ENCODE results near the gene FAXC.
"Not testable (repeated sequence)": the region's sequence is repeated elsewhere in the genome, so short reads cannot be mapped to it uniquely, and the experiment has no call there.

Gene FAXC

DNA sequence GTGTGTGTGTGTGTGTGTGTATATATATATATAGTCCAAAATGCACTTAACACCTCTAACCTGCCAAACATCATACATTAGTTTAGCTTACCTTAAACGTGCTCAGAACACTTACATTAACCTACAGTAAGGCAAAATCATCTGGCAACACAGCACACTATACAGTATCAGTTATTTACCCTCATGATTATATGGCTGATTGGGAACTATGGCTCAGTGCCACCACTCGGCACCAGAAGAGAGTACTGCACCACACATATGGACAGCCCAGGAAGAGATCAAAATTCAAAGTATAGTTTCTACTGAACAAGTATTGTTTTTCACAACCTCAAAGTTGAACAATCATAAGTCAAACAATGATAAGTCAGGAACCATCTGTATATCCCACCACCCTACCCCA lies 59.8 kb downstream of the FAXC start:
- in situ Hi-C loops (cut with MboI; ENCODE audit: low sequenced_read_pairs), result no loop called here

DNA sequence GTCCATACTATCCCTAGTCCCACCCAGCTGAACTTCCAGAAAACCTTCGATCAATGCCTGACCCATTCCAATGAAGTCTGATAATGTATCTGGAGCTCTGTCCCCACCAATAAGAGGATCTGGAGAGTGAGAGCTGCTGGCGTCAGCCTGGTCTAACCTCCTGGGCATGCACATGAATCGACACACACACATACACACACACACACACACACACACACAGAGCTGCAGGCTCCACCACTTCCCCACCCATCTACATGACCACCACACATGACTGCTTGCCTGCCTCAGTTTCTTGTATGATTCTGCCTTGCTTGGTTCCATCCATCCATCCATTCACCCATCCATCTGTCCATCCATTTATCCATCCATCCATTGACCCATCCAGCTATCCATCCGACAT lies 60.8 kb downstream of the FAXC start:
- in situ Hi-C loops (cut with MboI; ENCODE audit: low sequenced_read_pairs), result no loop called here

DNA sequence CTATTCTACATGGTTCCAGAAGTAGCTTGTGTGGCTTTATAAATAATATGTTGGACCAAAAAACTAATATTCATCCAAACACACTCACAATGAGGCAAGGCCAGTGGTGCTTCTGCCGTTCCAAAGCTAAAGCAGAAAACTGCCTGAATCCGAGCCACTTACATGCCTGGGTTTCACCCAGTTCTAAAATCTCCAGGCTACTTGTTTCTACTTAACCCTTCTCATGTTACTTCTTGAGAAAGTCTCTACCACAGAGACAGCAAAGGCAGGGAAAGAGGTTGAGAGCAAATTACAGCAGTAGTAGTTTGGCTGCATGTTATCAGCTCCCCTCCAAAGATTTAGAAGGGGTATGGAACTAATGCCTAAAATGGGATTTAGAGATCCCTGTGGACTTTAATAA lies 62.0 kb downstream of the FAXC start:
- in situ Hi-C loops (cut with MboI; ENCODE audit: low sequenced_read_pairs), result no loop called here

DNA sequence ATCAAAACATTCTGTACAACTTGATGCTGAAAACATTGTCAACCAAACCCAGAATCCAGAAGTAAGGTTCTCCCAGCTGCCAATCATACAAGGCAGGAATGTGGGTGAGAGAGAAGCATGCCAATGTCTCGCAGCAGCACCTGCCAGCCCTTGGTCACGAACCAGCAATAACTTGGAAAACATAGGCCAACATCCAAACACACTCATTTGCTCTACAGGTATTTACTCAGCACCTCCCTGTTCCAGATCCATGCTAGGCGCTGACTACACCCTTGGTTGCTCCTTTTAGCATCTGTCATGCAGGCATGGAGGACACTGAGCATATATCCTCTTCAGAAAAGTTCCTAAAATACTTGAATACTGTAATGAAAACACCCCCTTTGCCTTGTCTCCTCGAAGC lies 63.6 kb downstream of the FAXC start:
- in situ Hi-C loops (cut with MboI; ENCODE audit: low sequenced_read_pairs), result no loop called here

GRCh38 chr6:99282479-99283062 lies 66.9 kb downstream of the FAXC start:
- in situ Hi-C loops (cut with MboI; ENCODE audit: low sequenced_read_pairs), result no loop called here

GRCh38 chr6:99276747-99277146 lies 72.7 kb downstream of the FAXC start:
- in situ Hi-C loops (cut with MboI; ENCODE audit: low sequenced_read_pairs), result no loop called here

DNA sequence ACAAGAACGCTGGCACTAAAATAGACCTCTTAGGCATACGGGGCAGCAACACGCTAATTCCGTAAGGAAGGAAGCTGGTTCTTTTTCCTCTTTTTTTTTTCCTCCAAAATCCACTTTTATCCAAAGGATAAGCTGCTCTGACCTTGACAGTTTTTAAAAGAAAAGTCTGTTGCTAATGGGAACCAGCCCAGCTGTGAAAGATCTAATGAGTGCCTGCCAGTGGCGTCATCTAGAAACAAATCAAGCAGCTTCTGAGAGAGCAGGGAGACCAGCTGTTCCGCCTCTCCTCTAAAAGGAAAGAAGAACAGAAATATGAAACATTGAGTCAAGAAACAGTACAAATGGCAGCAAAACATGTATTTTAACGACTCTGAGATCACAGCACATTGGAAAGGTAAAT lies 78.6 kb downstream of the FAXC start:
- in situ Hi-C loops (cut with MboI; ENCODE audit: low sequenced_read_pairs), result no loop called here

GRCh38 chr6:99270030-99270429 lies 79.4 kb downstream of the FAXC start:
- in situ Hi-C loops (cut with MboI; ENCODE audit: low sequenced_read_pairs), result no loop called here

DNA sequence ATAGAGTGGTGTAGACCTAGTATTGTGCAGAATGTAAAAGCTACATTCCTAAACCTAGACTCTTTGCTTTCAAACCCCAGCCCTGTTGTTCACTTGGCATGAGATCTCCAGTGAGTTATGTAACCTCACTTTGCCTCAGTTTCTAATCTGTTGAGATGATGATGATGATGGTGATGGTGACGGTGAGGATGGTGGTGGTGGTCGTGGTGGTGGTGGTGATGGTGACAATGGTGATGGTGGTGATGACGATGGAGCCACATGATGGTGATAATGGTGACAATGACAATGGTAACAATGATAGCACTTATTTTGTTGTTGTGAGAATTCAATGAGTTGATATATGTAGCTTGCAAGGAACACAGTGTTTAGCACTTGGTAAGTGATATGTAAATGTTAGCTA lies 80.3 kb downstream of the FAXC start:
- in situ Hi-C loops (cut with MboI; ENCODE audit: low sequenced_read_pairs), result no loop called here

DNA sequence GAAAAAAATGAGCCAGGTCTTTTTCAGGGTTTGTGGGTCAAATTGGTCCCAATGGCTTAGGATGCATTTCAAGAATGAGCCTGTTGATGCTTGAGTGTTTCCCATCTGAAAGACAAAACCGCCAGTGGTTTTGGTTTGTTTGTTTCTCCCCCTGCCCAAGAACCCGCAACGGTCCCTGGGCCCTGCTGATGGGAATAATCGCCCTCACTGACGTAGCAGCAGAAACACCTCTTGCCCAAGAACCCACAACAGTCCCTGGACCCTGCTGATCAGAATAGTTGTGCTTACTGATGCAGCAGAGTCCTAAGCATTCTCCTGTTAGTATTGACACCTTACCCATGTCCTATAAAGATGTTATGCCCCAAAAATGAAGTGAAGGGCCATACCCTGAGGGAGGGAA lies 82.5 kb downstream of the FAXC start:
- in situ Hi-C loops (cut with MboI; ENCODE audit: low sequenced_read_pairs), result not testable (repeated sequence)

GRCh38 chr6:99265447-99265846 lies 84.0 kb downstream of the FAXC start:
- in situ Hi-C loops (cut with MboI; ENCODE audit: low sequenced_read_pairs), result not testable (repeated sequence)

- in situ Hi-C loops (cut with MboI; ENCODE audit: low sequenced_read_pairs), result no loop called here
Observed at GRCh38 chr6:99254616-99255550, 94.6 kb downstream of the FAXC start.

GRCh38 chr6:99253271-99253670 lies 96.2 kb downstream of the FAXC start:
- in situ Hi-C loops (cut with MboI; ENCODE audit: low sequenced_read_pairs), result no loop called here

GRCh38 chr6:99252421-99252820 lies 97.1 kb downstream of the FAXC start:
- in situ Hi-C loops (cut with MboI; ENCODE audit: low sequenced_read_pairs), result no loop called here

GRCh38 chr6:99250476-99250875 lies 99.0 kb downstream of the FAXC start:
- in situ Hi-C loops (cut with MboI; ENCODE audit: low sequenced_read_pairs), result no loop called here

- in situ Hi-C loops (cut with MboI; ENCODE audit: low sequenced_read_pairs), result no loop called here
Observed at GRCh38 chr6:99246602-99247001, 102.9 kb downstream of the FAXC start.

DNA sequence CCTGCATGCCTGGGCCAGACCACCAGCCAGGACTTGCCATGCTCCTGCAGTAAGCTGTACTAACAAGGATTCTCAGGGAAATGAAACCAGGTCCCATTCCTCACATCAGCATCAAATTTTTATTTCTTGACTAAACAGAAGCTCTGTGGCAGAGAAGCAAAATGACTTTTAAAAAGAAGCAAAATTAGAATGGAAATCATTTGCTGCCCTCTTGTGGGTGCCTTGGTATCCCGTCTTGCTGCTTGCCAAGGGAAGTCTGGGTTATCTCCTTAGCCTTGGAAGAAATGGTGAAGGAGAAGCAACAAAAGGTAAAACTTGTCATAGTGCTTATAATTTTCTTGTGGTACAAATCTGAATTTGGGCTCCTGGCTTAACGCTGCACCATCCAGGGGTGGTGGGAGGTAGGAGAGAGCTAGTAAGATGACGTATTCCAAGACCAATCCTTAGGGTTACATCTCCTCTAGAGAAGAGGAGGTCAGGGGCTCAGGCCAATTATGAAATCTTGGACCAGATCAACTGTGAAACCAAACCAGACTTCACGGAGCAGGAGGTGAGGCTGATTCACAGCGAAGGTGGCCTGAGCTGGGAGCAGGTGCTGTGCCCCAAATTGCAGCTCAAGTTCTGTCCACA lies 107.5 kb downstream of the FAXC start:
- in situ Hi-C loops (cut with MboI; ENCODE audit: low sequenced_read_pairs), result no loop called here

GRCh38 chr6:99236010-99236409 lies 113.5 kb downstream of the FAXC start:
- in situ Hi-C loops (cut with MboI; ENCODE audit: low sequenced_read_pairs), result no loop called here

- in situ Hi-C loops (cut with MboI; ENCODE audit: low sequenced_read_pairs), result no loop called here
Observed at GRCh38 chr6:99233219-99233618, 116.3 kb downstream of the FAXC start.

GRCh38 chr6:99232056-99232455 lies 117.4 kb downstream of the FAXC start:
- in situ Hi-C loops (cut with MboI; ENCODE audit: low sequenced_read_pairs), result no loop called here

DNA sequence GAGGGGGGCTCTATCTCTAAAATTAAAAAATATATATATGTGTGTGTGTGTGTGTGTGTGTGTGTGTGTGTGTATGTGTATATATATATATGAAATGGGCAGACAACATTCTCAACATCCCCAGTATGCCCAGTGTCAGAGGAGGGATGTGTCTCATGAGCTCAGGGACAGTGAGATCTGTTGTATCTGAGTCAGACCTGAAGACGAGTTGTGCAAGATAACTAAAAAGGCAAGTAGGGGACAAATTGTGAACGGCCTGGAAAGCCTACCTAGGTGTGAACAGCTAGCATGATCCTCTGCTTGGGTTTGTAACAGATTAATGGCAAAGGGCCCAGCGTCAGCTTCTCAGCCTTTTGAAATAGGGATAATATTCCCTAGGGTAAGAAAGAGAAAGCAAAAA lies 124.3 kb downstream of the FAXC start:
- in situ Hi-C loops (cut with MboI; ENCODE audit: low sequenced_read_pairs), result no loop called here

Measured in HL-60/S4 (cell line).